Ovary (tissue), 9 donors: ENCODE results near the gene DUSP22. TPM values are rescaled to one million over a fixed set of nuclear protein-coding genes. Genes with fewer than 3 reads are reported as not detected.
A peak's percentile ranks its signal among the peaks of the same experiment; 100 is the strongest.

Source experiments
- DNase-seq, 5 donors: peaks; one replicate each; pipeline ENCODE4 v3.0.0-alpha.2; 2019 to 2020
- H3K27ac ChIP-seq, 2 donors: fragments of 200-600 bp; one replicate each; pipeline versions ENCODE4 v1.5.1 to v1.8.0; 2019 to 2022
- H3K27me3 ChIP-seq: fragments of 200-600 bp; one replicate; pipeline ENCODE4 v1.8.0; 2022
- H3K36me3 ChIP-seq: fragments of 200-600 bp; sonication (generic); one replicate; pipeline ENCODE4 v1.5.1; 2019
- H3K4me1 ChIP-seq: one replicate; pipeline ENCODE4 v1.8.1; 2013; ENCODE audit warnings: mild to moderate bottlenecking, moderate library complexity; ENCODE audit not compliant: insufficient read depth
- H3K4me3 ChIP-seq: fragments of 200-600 bp; sonication (generic); one replicate; pipeline ENCODE4 v1.5.1; 2017
- H3K9me3 ChIP-seq, 2 donors: fragments of 200-600 bp in 1 of 2; sonication (generic) in 1 of 2; one replicate each; pipeline versions ENCODE4 v1.5.1 to v1.8.1; 2013 to 2019; ENCODE audit warnings: mild to moderate bottlenecking in 1 of 2, moderate library complexity in 1 of 2
- CTCF ChIP-seq, 3 donors: fragments of 450-650 bp in 2 of 3; fragments of 200-600 bp in 1 of 3; IDR thresholded peaks; one replicate each; pipeline versions ENCODE4 v1.5.1 to v1.8.0; 2016 to 2022; ENCODE audit warnings: antibody characterized with exemption in 3 of 3, mild to moderate bottlenecking in 1 of 3
- EP300 ChIP-seq: sonication (generic); formaldehyde crosslinking; IDR thresholded peaks from one replicate; pipeline ENCODE4 v1.6.1; 2017; ENCODE audit warnings: antibody characterized with exemption
- POLR2A ChIP-seq: fragments of 450-650 bp; IDR thresholded peaks from one replicate; pipeline ENCODE4 v1.6.1; 2017; ENCODE audit warnings: antibody characterized with exemption, mild to moderate bottlenecking, moderate library complexity
- WGBS, 3 donors: extraction: QIAGEN DNeasy Blood & Tissue Kit in 1 of 3; methylation state at CpG; one replicate each; pipeline versions ENCODE4 v1.1.5 to v1.1.7; 2013 to 2017; 5-methylcytosine and 5-hydroxymethylcytosine counted together
- intact Hi-C, 4 donors: fragments of 100-400 bp; cut with DNase I; formaldehyde crosslinking; loops; one replicate each; pipeline versions ENCODE4 v1.11.0 to v1.15.1; 2022 to 2023
- polyA plus RNA-seq, 2 donors: library from polyadenylated mRNA; stranded (reverse); fragments of 200-250 nt in 1 of 2; fragments of 350-450 nt in 1 of 2; fragmentation: Illumina TruSeq in 1 of 2; extraction: RNeasy Lipid Tissue Mini Kit (QIAGEN cat#74804) in 1 of 2; gene quantifications; one replicate each; pipeline ENCODE4 v1.2.3, GENCODE V29; 2013 to 2014
- total RNA-seq, 7 donors: library from RNA; depleted of rRNA in 2 of 7; stranded (reverse); fragments of >200 nt in 2 of 7; fragmentation: NEBNext Ultra II Directional in 3 of 7; extraction: Animal tissue kit (Norgen Biotek cat#: 25700) in 3 of 7; gene quantifications; one replicate each; pipeline versions ENCODE4 v1.1.0 to v1.2.4, GENCODE V29; 2016 to 2023
- donor health status: DM: no; HTN: no; CAD: no; lungs with moderate emphysema.
- donor health status: DM: no; HTN: no; CAD: no.
- donor health status: Bipolar disorder and iron deficiency.
- donor health status: DM: yes; HTN: yes; CAD: no.
- donor health status: DM: no; HTN: no; CAD: no.
- donor health status: DM: yes; HTN: yes; CAD: no.

The DUSP22 gene
- total and polyA plus RNA-seq, 9 donors, result 24.7 to 35.0 (median 29.3) TPM

- DNase-seq, result peak in 1 of 5 donors; percentile 25
- no peaks in the 10 kb centered on the region for H3K9me3 ChIP-seq
- no peaks in the 10 kb centered on the region for H3K27me3 ChIP-seq
- 70 to 81% (median 72%) methylated on average over 11 of the region's 11 CpGs for WGBS, 3 donors
- intact Hi-C loops, result no loop called here
- H3K4me3 ChIP-seq, result no peak overlapping the region
- H3K4me1 ChIP-seq, result no peaks in the 10 kb centered on the region
- TF ChIP-seq CTCF (IDR thresholded peaks at IDR 0.05) (no peak), POLR2A (no peak), EP300 (no peak)
- H3K27ac ChIP-seq, result no peak overlapping the region
- H3K36me3 ChIP-seq, result no peaks in the 10 kb centered on the region
Observed at GRCh38 chr6:378958-379409, 86.7 kb downstream of the DUSP22 start.

GRCh38 chr6:379410-380181 is 87.3 kb downstream of the DUSP22 start:
- Histone ChIP-seq H3K9me3 (no peaks in the 10 kb centered on the region), H3K27ac (no peak overlapping the region), H3K4me3 (no peak overlapping the region), H3K27me3 (no peaks in the 10 kb centered on the region), H3K36me3 (no peaks in the 10 kb centered on the region), H3K4me1 (no peaks in the 10 kb centered on the region)
- peak in 1 of 5 donors; percentile 32 for DNase-seq
- 80 to 81% (median 81%) methylated on average over 28 of the region's 28 CpGs for WGBS, 3 donors
- intact Hi-C loops, result no loop called here
- TF ChIP-seq CTCF (IDR thresholded peaks at IDR 0.05), result no peak

GRCh38 chr6:380234-381218 is 88.2 kb downstream of the DUSP22 start:
- TF ChIP-seq EP300, result no peak
- no peak for TF ChIP-seq POLR2A
- TF ChIP-seq CTCF (IDR thresholded peaks at IDR 0.05), result no peak
- Histone ChIP-seq H3K4me1 (no peaks in the 10 kb centered on the region), H3K36me3 (no peaks in the 10 kb centered on the region), H3K4me3 (no peak overlapping the region), H3K27me3 (no peaks in the 10 kb centered on the region), H3K9me3 (no peaks in the 10 kb centered on the region), H3K27ac (no peak overlapping the region)
- intact Hi-C loops, result no loop called here
- WGBS, 3 donors, result 79 to 80% (median 80%) methylated on average over 26 of the region's 26 CpGs
- peak in 1 of 5 donors; percentile 21 for DNase-seq

- WGBS, 3 donors, result 83 to 86% (median 85%) methylated on average over 17 of the region's 17 CpGs
- H3K36me3 ChIP-seq, result no peaks in the 10 kb centered on the region
- H3K4me1 ChIP-seq, result no peaks in the 10 kb centered on the region
- TF ChIP-seq CTCF (IDR thresholded peaks at IDR 0.05) (no peak), EP300 (no peak), POLR2A (no peak)
- no peaks in the 10 kb centered on the region for H3K27me3 ChIP-seq
- no peak overlapping the region for H3K27ac ChIP-seq
- intact Hi-C loops, result no loop called here
- peak in 1 of 5 donors; percentile 25 for DNase-seq
- no peak overlapping the region for H3K4me3 ChIP-seq
- no peaks in the 10 kb centered on the region for H3K9me3 ChIP-seq
Observed at GRCh38 chr6:381742-382461, 89.6 kb downstream of the DUSP22 start.
